IMR-90 (cell line): ENCODE data around the gene SPTB. TPM values are rescaled to one million over a fixed set of nuclear protein-coding genes. Genes with fewer than 3 reads are reported as not detected.

Source experiments
- ATAC-seq: fragments of 200-7000 bp; cut with Tn5 transposase; 2 replicates; pipeline ENCODE4 v1.9.1; 2020; ENCODE audit warnings: low read depth, mild to moderate bottlenecking, moderate library complexity
- BruUV-seq: library from RNA; stranded (reverse); fragments of 400-500 nt; replicated peaks from 2 replicates; lab custom pipeline; 2021; lab: Mats Ljungman, UMichigan
- CTCF ChIA-PET: fragments of 300-600 bp; formaldehyde crosslinking; extraction: SDS; loops from one replicate; lab custom pipeline; 2021; ENCODE audit warnings: antibody characterized with exemption; lab: Yijun Ruan, JAX
- POLR2A ChIA-PET: fragments of 300-600 bp; sonication (Branson Sonifier 250); formaldehyde crosslinking; loops from one replicate; lab custom pipeline; 2022; ENCODE audit warnings: antibody characterized with exemption; ENCODE audit not compliant: unreplicated experiment; lab: Charles Lee
- DNase-seq: peaks from one replicate; pipeline ENCODE4 v3.0.0; 2013
- H2AFZ ChIP-seq: replicated peaks from 2 replicates; pipeline ENCODE3; 2013; ENCODE audit warnings: low read length, mild to moderate bottlenecking; ENCODE audit not compliant: poor library complexity
- H2AK5ac ChIP-seq: 2 replicates; pipeline ENCODE4 v1.6.1; 2013; ENCODE audit warnings: low read depth, low read length, inconsistent platforms
- H2AK9ac ChIP-seq: replicated peaks from 2 replicates; pipeline ENCODE3; 2013; ENCODE audit warnings: mild to moderate bottlenecking, low read depth, low read length, moderate library complexity; ENCODE audit not compliant: poor library complexity
- H2BK120ac ChIP-seq: 2 replicates; pipeline ENCODE4 v1.6.1; 2013; ENCODE audit warnings: low read depth, low read length, inconsistent platforms
- H2BK15ac ChIP-seq: 3 replicates; pipeline ENCODE4 v1.6.1; 2013; ENCODE audit warnings: low read depth, low read length, inconsistent platforms
- H2BK20ac ChIP-seq: 2 replicates; pipeline ENCODE4 v1.6.1; 2013; ENCODE audit warnings: low read depth, mild to moderate bottlenecking, inconsistent platforms, low read length, moderate library complexity
- H2BK5ac ChIP-seq: 2 replicates; pipeline ENCODE4 v1.6.1; 2013; ENCODE audit warnings: mild to moderate bottlenecking, low read depth, low read length, inconsistent platforms; ENCODE audit not compliant: poor library complexity, severe bottlenecking
- H3K14ac ChIP-seq: replicated peaks from 2 replicates; pipeline ENCODE4 v1.6.1; 2013; ENCODE audit warnings: low read depth, low read length, inconsistent platforms
- H3K18ac ChIP-seq: 2 replicates; pipeline ENCODE4 v1.6.1; 2013; ENCODE audit warnings: low read depth, low read length, control low read depth
- H3K23ac ChIP-seq: 2 replicates; pipeline ENCODE4 v1.6.1; 2013; ENCODE audit warnings: low read depth, low read length, inconsistent platforms
- H3K27ac ChIP-seq: 2 replicates; pipeline ENCODE4 v1.5.1; 2013; ENCODE audit warnings: mild to moderate bottlenecking, control low read depth, low read length; ENCODE audit not compliant: insufficient read depth
- H3K27me3 ChIP-seq: 2 replicates; pipeline ENCODE4 v1.6.1; 2013; ENCODE audit warnings: low read length; ENCODE audit not compliant: control insufficient read depth, insufficient read depth
- H3K36me3 ChIP-seq: 2 replicates; pipeline ENCODE4 v1.6.1; 2013; ENCODE audit warnings: low read length, mixed read lengths; ENCODE audit not compliant: control insufficient read depth, insufficient read depth
- H3K4ac ChIP-seq: 2 replicates; pipeline ENCODE4 v1.6.1; 2013; ENCODE audit warnings: low read depth, low read length, inconsistent platforms
- H3K4me1 ChIP-seq: 2 replicates; pipeline ENCODE4 v1.6.1; 2013; ENCODE audit warnings: low read length, mixed read lengths; ENCODE audit not compliant: control insufficient read depth, insufficient read depth
- H3K4me2 ChIP-seq: 2 replicates; pipeline ENCODE4 v1.6.1; 2013; ENCODE audit warnings: low read depth, mild to moderate bottlenecking, control low read depth, low read length, moderate library complexity
- H3K4me3 ChIP-seq: 2 replicates; pipeline ENCODE4 v1.5.1; 2013; ENCODE audit warnings: low read depth, mild to moderate bottlenecking, control low read depth, low read length, moderate library complexity; ENCODE audit not compliant: insufficient read depth
- H3K56ac ChIP-seq: 2 replicates; pipeline ENCODE4 v1.6.1; 2013; ENCODE audit warnings: low read length, inconsistent platforms; ENCODE audit not compliant: insufficient read depth; ENCODE audit errors: extremely low read depth
- H3K79me1 ChIP-seq, 2 experiments: 2 replicates each; pipeline ENCODE4 v1.6.1; 2013; ENCODE audit warnings: low read length in 2 of 2, inconsistent platforms in 1 of 2, low read depth in 1 of 2
- H3K9ac ChIP-seq: 2 replicates; pipeline ENCODE4 v1.6.1; 2013; ENCODE audit warnings: low read depth, low read length, control low read depth
- H3K9me1 ChIP-seq: 2 replicates; pipeline ENCODE4 v1.6.1; 2013; ENCODE audit warnings: low read length, inconsistent platforms; ENCODE audit not compliant: insufficient read depth
- H3K9me3 ChIP-seq: 2 replicates; pipeline ENCODE4 v1.6.1; 2013; ENCODE audit warnings: low read length; ENCODE audit not compliant: control insufficient read depth, insufficient read depth
- H4K20me1 ChIP-seq: 2 replicates; pipeline ENCODE4 v1.6.1; 2013; ENCODE audit warnings: low read length, inconsistent platforms; ENCODE audit not compliant: insufficient read depth
- H4K5ac ChIP-seq: 2 replicates; pipeline ENCODE4 v1.6.1; 2013; ENCODE audit warnings: mild to moderate bottlenecking, low read depth, low read length, control low read depth
- H4K8ac ChIP-seq, 2 experiments: 2 replicates each; pipeline ENCODE4 v1.6.1; 2013; ENCODE audit warnings: low read depth in 2 of 2, low read length in 2 of 2, control low read depth in 1 of 2, inconsistent platforms in 1 of 2
- H4K91ac ChIP-seq: 2 replicates; pipeline ENCODE4 v1.6.1; 2013; ENCODE audit warnings: low read depth, low read length, inconsistent platforms; ENCODE audit not compliant: insufficient read depth
- BHLHE40 ChIP-seq: fragments of 150-350 bp; IDR thresholded peaks from 2 replicates; pipeline ENCODE4 v1.6.1; 2016; ENCODE audit warnings: mild to moderate bottlenecking, low read depth, low read length
- CEBPB ChIP-seq: IDR thresholded peaks from 2 replicates; pipeline ENCODE4 v1.6.1; 2012; ENCODE audit warnings: low read depth, low read length, improper control_type of control experiment
- CHD1 ChIP-seq: IDR thresholded peaks from 2 replicates; pipeline ENCODE4 v1.6.1; 2012; ENCODE audit warnings: low read depth, low read length, improper control_type of control experiment
- FOS ChIP-seq: fragments of 150-350 bp; IDR thresholded peaks from 2 replicates; pipeline ENCODE4 v1.6.1; 2016; ENCODE audit warnings: low read depth, low read length
- MAFK ChIP-seq: IDR thresholded peaks from 2 replicates; pipeline ENCODE4 v1.6.1; 2012; ENCODE audit warnings: low read depth, low read length, improper control_type of control experiment
- MAZ ChIP-seq: IDR thresholded peaks from 2 replicates; pipeline ENCODE4 v1.6.1; 2012; ENCODE audit warnings: low read depth, mild to moderate bottlenecking, low read length, improper control_type of control experiment, moderate library complexity, borderline replicate concordance
- MXI1 ChIP-seq: IDR thresholded peaks from 2 replicates; pipeline ENCODE4 v1.6.1; 2012; ENCODE audit warnings: low read depth, mild to moderate bottlenecking, low read length, moderate library complexity, borderline replicate concordance
- POLR2A ChIP-seq: IDR thresholded peaks from 2 replicates; pipeline ENCODE4 v1.6.1; 2012; ENCODE audit warnings: mild to moderate bottlenecking, low read depth, low read length
- RAD21 ChIP-seq: IDR thresholded peaks from 2 replicates; pipeline ENCODE4 v1.6.1; 2012; ENCODE audit warnings: low read length, improper control_type of control experiment
- WGBS, 2 experiments: methylation state at CpG; one replicate each; pipeline versions ENCODE4 v1.1.5 to v1.1.7; 2013; ENCODE audit warnings: missing lambda C conversion rate in 2 of 2; ENCODE audit not compliant: insufficient read length in 1 of 2; ENCODE audit errors: extremely low coverage in 2 of 2; 5-methylcytosine and 5-hydroxymethylcytosine counted together
- dilution Hi-C: fragments of 300-500 bp; cut with HindIII; formaldehyde crosslinking; loops from one replicate; pipeline ENCODE4 v1.14.3; 2018; ENCODE audit warnings: low sequenced_read_pairs; ENCODE audit not compliant: unreplicated experiment
- in situ Hi-C: fragments of 300-500 bp; cut with MboI; formaldehyde crosslinking; loops from 3 replicates; pipeline ENCODE4 v1.14.3; 2019; ENCODE audit warnings: low sequenced_read_pairs, inconsistent platforms, mixed read lengths
- intact Hi-C: fragments of 100-400 bp; cut with micrococcal nuclease; formaldehyde crosslinking; loops from 2 replicates; pipeline ENCODE4 v1.10.0; 2022
- polyA plus RNA-seq, 3 experiments: library from polyadenylated mRNA; depleted of rRNA; stranded (reverse); fragments of >200 nt; gene quantifications; 2 replicates each; pipeline ENCODE4 v1.2.3, GENCODE V29; 2012; ENCODE audit warnings: low replicate concordance in 1 of 3
- total RNA-seq: library from RNA; depleted of rRNA; stranded (reverse); fragments of >200 nt; gene quantifications from 2 replicates; pipeline ENCODE4 v1.2.3, GENCODE V29; 2012
- TF ChIP-seq, protein P1 (sequence below): fragments of 150-350 bp; IDR thresholded peaks from 2 replicates; pipeline ENCODE4 v1.6.1; 2017; ENCODE audit warnings: mild to moderate bottlenecking, antibody characterized with exemption, low read length, low read depth
- TF ChIP-seq, protein P2 (sequence below): fragments of 150-350 bp; IDR thresholded peaks from 2 replicates; pipeline ENCODE4 v1.6.1; 2016; ENCODE audit warnings: low read depth, mild to moderate bottlenecking, low read length, moderate library complexity, borderline replicate concordance

The SPTB gene
- total and polyA plus RNA-seq, 2 of the 4 experiments (the other 2 are of a cell fraction), result under 0.01 to 0.07 TPM

DNA sequence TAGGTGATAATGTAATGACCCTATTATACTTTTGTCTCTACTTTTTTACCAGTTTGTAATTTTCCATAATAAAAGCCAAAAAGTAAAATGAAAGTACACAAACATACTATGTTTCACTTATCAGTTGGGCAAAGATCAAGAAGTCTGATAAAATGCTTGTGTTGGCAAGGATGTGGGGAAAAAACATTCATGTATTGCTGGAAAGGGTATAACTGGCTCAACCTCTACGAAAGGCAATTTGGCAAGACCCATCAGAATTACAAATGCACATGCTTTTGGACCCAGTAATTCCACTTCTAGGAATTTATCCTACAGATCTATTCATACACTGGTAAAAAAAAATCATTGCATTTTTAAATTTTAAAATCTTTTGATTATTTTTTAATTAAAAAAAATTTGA is 68.0 kb downstream of the SPTB start:
- Histone ChIP-seq H4K8ac (no peak overlapping the region), H4K20me1 (no peaks in the 10 kb centered on the region), H3K23ac (no peak overlapping the region), H2BK5ac (no peak overlapping the region), H2AFZ (no peak overlapping the region), H3K4me2 (no peak overlapping the region), H3K4me1 (peaks cover 10% of the 10 kb centered on the region), H2AK9ac (no peak overlapping the region), H3K36me3 (no peaks in the 10 kb centered on the region), H3K9me1 (peaks cover 12% of the 10 kb centered on the region), H2AK5ac (no peak overlapping the region), H2BK15ac (no peak overlapping the region), H3K27ac (no peak overlapping the region), H3K79me1 (no peaks in the 10 kb centered on the region), H3K18ac (no peak overlapping the region), H3K4me3 (no peak overlapping the region), H3K14ac (no peak overlapping the region), H3K56ac (no peak overlapping the region), H3K27me3 (peaks cover 33% of the 10 kb centered on the region), H4K5ac (no peak overlapping the region), H2BK120ac (no peak overlapping the region), H3K4ac (no peak overlapping the region), H3K9me3 (no peaks in the 10 kb centered on the region), H4K91ac (no peak overlapping the region), H3K9ac (no peak overlapping the region), H2BK20ac (no peak overlapping the region)
- intact Hi-C loops (no loop called here), in situ Hi-C loops (no loop called here), dilution Hi-C loops (no loop called here)
- BruUV-seq, result no TSS peak
- POLR2A ChIA-PET, result no interaction called here
- WGBS, 2 experiments, result no CpG with 5 or more reads among the region's 1 CpG
- no peak for DNase-seq
- ATAC-seq, result no peak
- TF ChIP-seq, protein P1, sequence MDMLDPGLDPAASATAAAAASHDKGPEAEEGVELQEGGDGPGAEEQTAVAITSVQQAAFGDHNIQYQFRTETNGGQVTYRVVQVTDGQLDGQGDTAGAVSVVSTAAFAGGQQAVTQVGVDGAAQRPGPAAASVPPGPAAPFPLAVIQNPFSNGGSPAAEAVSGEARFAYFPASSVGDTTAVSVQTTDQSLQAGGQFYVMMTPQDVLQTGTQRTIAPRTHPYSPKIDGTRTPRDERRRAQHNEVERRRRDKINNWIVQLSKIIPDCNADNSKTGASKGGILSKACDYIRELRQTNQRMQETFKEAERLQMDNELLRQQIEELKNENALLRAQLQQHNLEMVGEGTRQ, result no peak
- TF ChIP-seq CHD1 (no peak), MAZ (no peak), MXI1 (no peak), CEBPB (no peak), MAFK (no peak), BHLHE40 (no peak), POLR2A (no peak), RAD21 (no peak), FOS (no peak)
- TF ChIP-seq, protein P2, sequence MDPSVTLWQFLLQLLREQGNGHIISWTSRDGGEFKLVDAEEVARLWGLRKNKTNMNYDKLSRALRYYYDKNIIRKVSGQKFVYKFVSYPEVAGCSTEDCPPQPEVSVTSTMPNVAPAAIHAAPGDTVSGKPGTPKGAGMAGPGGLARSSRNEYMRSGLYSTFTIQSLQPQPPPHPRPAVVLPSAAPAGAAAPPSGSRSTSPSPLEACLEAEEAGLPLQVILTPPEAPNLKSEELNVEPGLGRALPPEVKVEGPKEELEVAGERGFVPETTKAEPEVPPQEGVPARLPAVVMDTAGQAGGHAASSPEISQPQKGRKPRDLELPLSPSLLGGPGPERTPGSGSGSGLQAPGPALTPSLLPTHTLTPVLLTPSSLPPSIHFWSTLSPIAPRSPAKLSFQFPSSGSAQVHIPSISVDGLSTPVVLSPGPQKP, result no peak
- CTCF ChIA-PET, result no interaction called here
